Vagina (tissue), 2 donors: ENCODE data around the gene STAT5A. TPM values are rescaled to one million over a fixed set of nuclear protein-coding genes. Genes with fewer than 3 reads are reported as not detected.
"Not testable (repeated sequence)": the region's sequence is repeated elsewhere in the genome, so short reads cannot be mapped to it uniquely, and the experiment has no call there.

Experiments used
- DNase-seq, 2 donors: peaks; one replicate each; pipeline ENCODE4 v3.0.0-alpha.2; 2017; ENCODE audit errors: extremely low spot score in 2 of 2
- H3K27ac ChIP-seq: fragments of 200-600 bp; sonication (generic); one replicate; pipeline ENCODE4 v1.5.1; 2019
- H3K27me3 ChIP-seq: fragments of 200-600 bp; sonication (generic); one replicate; pipeline ENCODE4 v1.5.1; 2019
- H3K36me3 ChIP-seq, 2 donors: fragments of 200-600 bp; sonication (generic); one replicate each; pipeline ENCODE4 v1.5.1; 2017 to 2019
- H3K4me1 ChIP-seq: fragments of 200-600 bp; sonication (generic); one replicate; pipeline ENCODE4 v1.5.1; 2019
- H3K4me3 ChIP-seq, 2 donors: fragments of 200-600 bp; sonication (generic); 1 replicate in 1 of 2; 2 replicates in 1 of 2; pipeline ENCODE4 v1.5.1; 2016 to 2019
- H3K9me3 ChIP-seq: fragments of 200-600 bp; sonication (generic); one replicate; pipeline ENCODE4 v1.5.1; 2019
- CTCF ChIP-seq, 3 experiments: fragments of 450-650 bp in 2 of 3; fragments of 200-600 bp in 1 of 3; sonication (generic) in 1 of 3; IDR thresholded peaks; one replicate each; pipeline ENCODE4 v1.5.1; 2017 to 2019; ENCODE audit warnings: antibody characterized with exemption in 3 of 3, mild to moderate bottlenecking in 2 of 3, moderate library complexity in 2 of 3
- POLR2A ChIP-seq, 2 donors: fragments of 450-650 bp; IDR thresholded peaks; one replicate each; pipeline ENCODE4 v1.6.1; 2017; ENCODE audit warnings: antibody characterized with exemption in 2 of 2, mild to moderate bottlenecking in 2 of 2, moderate library complexity in 2 of 2
- POLR2AphosphoS5 ChIP-seq, 2 donors: sonication (generic); formaldehyde crosslinking; IDR thresholded peaks; one replicate each; pipeline ENCODE4 v1.9.0; 2017; ENCODE audit warnings: antibody characterized with exemption in 2 of 2, mild to moderate bottlenecking in 2 of 2, low read depth in 1 of 2; ENCODE audit not compliant: insufficient read depth in 1 of 2
- intact Hi-C: fragments of 100-400 bp; cut with DNase I; formaldehyde crosslinking; loops from one replicate; pipeline ENCODE4 v1.15.1; 2023
- total RNA-seq: library from RNA; depleted of rRNA; stranded (reverse); fragments of >200 nt; gene quantifications from one replicate; pipeline ENCODE4 v1.2.3, GENCODE V29; 2016

Gene STAT5A
- total RNA-seq, 1 donor from 2014 or later, result 38.3 TPM

- Histone ChIP-seq H3K4me1 (peaks cover 62% of the 10 kb centered on the region), H3K9me3 (no peaks in the 10 kb centered on the region), H3K27me3 (no peaks in the 10 kb centered on the region), H3K36me3 (no peaks in the 10 kb centered on the region), H3K27ac (no peak overlapping the region), H3K4me3 (no peak overlapping the region)
- TF ChIP-seq POLR2AphosphoS5 (IDR thresholded peaks at IDR 0.05; ENCODE audit: insufficient read depth in 1 of 2, low read depth in 1 of 2) (no peak), POLR2A (IDR thresholded peaks at IDR 0.05) (no peak), CTCF (IDR thresholded peaks at IDR 0.05) (no peak)
- DNase-seq, result no peak
- intact Hi-C loops, result no loop called here
These were observed 37.2 kb upstream of the STAT5A start for GRCh38 chr17:42251115-42251514.

- no peak for DNase-seq
- no peak overlapping the region for H3K27ac ChIP-seq
- intact Hi-C loops, result no loop called here
- H3K27me3 ChIP-seq, result no peaks in the 10 kb centered on the region
- peaks cover 47% of the 10 kb centered on the region for H3K4me1 ChIP-seq
- H3K36me3 ChIP-seq, result no peaks in the 10 kb centered on the region
- TF ChIP-seq POLR2AphosphoS5 (IDR thresholded peaks at IDR 0.05; ENCODE audit: insufficient read depth in 1 of 2, low read depth in 1 of 2), result peak in 1 of 2 donors; percentile 38
- no peak for TF ChIP-seq POLR2A (IDR thresholded peaks at IDR 0.05)
- H3K9me3 ChIP-seq, result no peaks in the 10 kb centered on the region
- H3K4me3 ChIP-seq, result no peak overlapping the region
These were observed 35.4 kb upstream of the STAT5A start for GRCh38 chr17:42252597-42253550.

GRCh38 chr17:42253578-42253977, 34.7 kb upstream of the STAT5A start:
- TF ChIP-seq CTCF (IDR thresholded peaks at IDR 0.05) (no peak), POLR2AphosphoS5 (IDR thresholded peaks at IDR 0.05; ENCODE audit: insufficient read depth in 1 of 2, low read depth in 1 of 2) (no peak), POLR2A (IDR thresholded peaks at IDR 0.05) (no peak)
- Histone ChIP-seq H3K27ac (no peak overlapping the region), H3K4me3 (no peak overlapping the region), H3K4me1 (peaks cover 40% of the 10 kb centered on the region), H3K9me3 (no peaks in the 10 kb centered on the region), H3K36me3 (no peaks in the 10 kb centered on the region), H3K27me3 (no peaks in the 10 kb centered on the region)
- no peak for DNase-seq
- intact Hi-C loops, result no loop called here

- H3K36me3 ChIP-seq, result no peaks in the 10 kb centered on the region
- intact Hi-C loops, result no loop called here
- peaks cover 28% of the 10 kb centered on the region for H3K4me1 ChIP-seq
- no peaks in the 10 kb centered on the region for H3K9me3 ChIP-seq
- TF ChIP-seq POLR2AphosphoS5 (IDR thresholded peaks at IDR 0.05; ENCODE audit: insufficient read depth in 1 of 2, low read depth in 1 of 2), result no peak
- no peak for TF ChIP-seq CTCF (IDR thresholded peaks at IDR 0.05)
- no peak for TF ChIP-seq POLR2A (IDR thresholded peaks at IDR 0.05)
- DNase-seq, result no peak
- H3K4me3 ChIP-seq, result no peak overlapping the region
- H3K27me3 ChIP-seq, result no peaks in the 10 kb centered on the region
- no peak overlapping the region for H3K27ac ChIP-seq
These were observed 32.9 kb upstream of the STAT5A start for GRCh38 chr17:42255445-42255844.

- H3K9me3 ChIP-seq, result no peaks in the 10 kb centered on the region
- H3K4me3 ChIP-seq, result no peak overlapping the region
- H3K4me1 ChIP-seq, result peaks cover 7% of the 10 kb centered on the region
- TF ChIP-seq CTCF (IDR thresholded peaks at IDR 0.05) (no peak), POLR2AphosphoS5 (IDR thresholded peaks at IDR 0.05; ENCODE audit: insufficient read depth in 1 of 2, low read depth in 1 of 2) (no peak), POLR2A (IDR thresholded peaks at IDR 0.05) (no peak)
- no peak for DNase-seq
- no peaks in the 10 kb centered on the region for H3K36me3 ChIP-seq
- no peaks in the 10 kb centered on the region for H3K27me3 ChIP-seq
- H3K27ac ChIP-seq, result no peak overlapping the region
- intact Hi-C loops, result no loop called here
These were observed 28.0 kb upstream of the STAT5A start for GRCh38 chr17:42260318-42260717.

GRCh38 chr17:42264366-42264765, 23.9 kb upstream of the STAT5A start:
- H3K36me3 ChIP-seq, H3K4me3 ChIP-seq, intact Hi-C loops, H3K9me3 ChIP-seq, H3K27me3 ChIP-seq, DNase-seq, H3K27ac ChIP-seq: not testable (repeated sequence)
- H3K4me1 ChIP-seq, result peaks cover 14% of the 10 kb centered on the region
